Panc1 (cell line): Measurements from ENCODE around the gene FLVCR1.

Experiments
- CTCF ChIP-seq: fragments of 450-650 bp; IDR thresholded peaks from 2 replicates; pipeline ENCODE4 v1.5.1; 2017; ENCODE audit warnings: mild to moderate bottlenecking
- POLR2AphosphoS5 ChIP-seq: IDR thresholded peaks from 2 replicates; pipeline ENCODE4 v1.6.1; 2012; ENCODE audit warnings: mild to moderate bottlenecking, low read depth, low read length, moderate library complexity
- SIN3A ChIP-seq: IDR thresholded peaks from 2 replicates; pipeline ENCODE4 v1.6.1; 2012; ENCODE audit warnings: low read depth, mild to moderate bottlenecking, low read length, moderate library complexity, borderline replicate concordance; ENCODE audit not compliant: insufficient read depth

GRCh38 chr1:212916481-212917133 is 58.5 kb downstream of the FLVCR1 start:
- no peak for TF ChIP-seq CTCF
- TF ChIP-seq SIN3A, result no peak
- TF ChIP-seq POLR2AphosphoS5, result no peak
